ENCODE results near the gene GNA12.

- TF ChIP-seq CTCF (IDR thresholded peaks at IDR 0.05) (no peak), POLR2A (IDR thresholded peaks at IDR 0.05) (no peak), POLR2AphosphoS5 (IDR thresholded peaks at IDR 0.05) (no peak), EP300 (IDR thresholded peaks at IDR 0.05) (no peak)
These were observed 68.3 kb downstream of the GNA12 start for GRCh38 chr7:2775785-2776184.

Data from stomach (tissue), 4 donors.